ENCODE data around the gene VPS11.

VPS11 gene

GRCh38 chr11:119106564-119107537 is 39.2 kb downstream of the VPS11 start, which contains the start of gene C2CD2L:
Gene C2CD2L (plus strand): TSS chr11:119107344. CDS start chr11:119107742, 398 bp downstream.
- DNase-seq, result peak; percentile 90

- no peak for DNase-seq
These were observed 40.0 kb downstream of the VPS11 start for GRCh38 chr11:119107538-119108145.

- DNase-seq, result peak; percentile 41
These were observed 40.7 kb downstream of the VPS11 start for GRCh38 chr11:119108146-119108856.

DNA sequence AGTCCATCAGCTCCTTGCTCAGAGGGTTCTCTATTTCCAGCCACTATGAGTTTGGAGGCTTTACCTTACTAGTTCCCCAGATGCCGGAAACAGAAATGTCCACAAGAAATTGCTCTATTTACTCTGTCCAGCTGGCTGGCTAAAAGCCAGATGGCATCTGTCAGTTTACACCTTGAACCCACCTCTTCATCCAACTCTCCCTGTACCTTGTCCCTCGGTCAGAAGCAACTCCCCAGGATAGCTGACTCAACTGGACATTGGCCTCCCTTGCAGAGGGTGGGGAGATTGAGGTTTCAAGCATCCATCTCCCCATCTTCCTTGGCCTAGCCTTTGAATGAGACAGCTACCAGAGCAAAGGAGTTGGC is 41.2 kb downstream of the VPS11 start:
- DNase-seq, result no peak

GRCh38 chr11:119109843-119110242 is 42.2 kb downstream of the VPS11 start:
- no peak for DNase-seq

GRCh38 chr11:119110439-119110838 is 42.8 kb downstream of the VPS11 start:
- DNase-seq, result no peak

GRCh38 chr11:119111361-119111925 is 43.8 kb downstream of the VPS11 start:
- DNase-seq, result no peak

- no peak for DNase-seq
These were observed 44.8 kb downstream of the VPS11 start for GRCh38 chr11:119112314-119113020.

DNA sequence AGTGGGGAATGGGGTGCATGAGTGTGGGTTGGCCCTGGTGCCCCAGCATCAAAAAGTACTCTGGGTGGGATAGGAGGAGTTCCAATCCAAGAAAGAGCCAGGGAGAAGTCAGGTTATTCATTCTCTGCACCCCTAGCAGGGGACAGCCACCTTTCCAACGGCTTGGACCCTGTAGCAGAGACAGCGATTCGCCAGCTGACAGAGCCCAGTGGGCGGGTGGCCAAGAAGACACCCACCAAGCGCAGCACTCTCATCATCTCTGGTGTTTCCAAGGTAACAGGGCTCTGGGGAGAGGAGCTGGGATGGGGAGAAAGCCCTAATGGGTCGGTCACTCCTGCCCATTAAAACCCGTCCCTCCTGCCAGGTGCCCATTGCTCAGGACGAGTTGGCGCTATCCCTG is 46.1 kb downstream of the VPS11 start:
- no peak for DNase-seq

- DNase-seq, result no peak
These were observed 46.7 kb downstream of the VPS11 start for GRCh38 chr11:119114351-119114750.

DNA sequence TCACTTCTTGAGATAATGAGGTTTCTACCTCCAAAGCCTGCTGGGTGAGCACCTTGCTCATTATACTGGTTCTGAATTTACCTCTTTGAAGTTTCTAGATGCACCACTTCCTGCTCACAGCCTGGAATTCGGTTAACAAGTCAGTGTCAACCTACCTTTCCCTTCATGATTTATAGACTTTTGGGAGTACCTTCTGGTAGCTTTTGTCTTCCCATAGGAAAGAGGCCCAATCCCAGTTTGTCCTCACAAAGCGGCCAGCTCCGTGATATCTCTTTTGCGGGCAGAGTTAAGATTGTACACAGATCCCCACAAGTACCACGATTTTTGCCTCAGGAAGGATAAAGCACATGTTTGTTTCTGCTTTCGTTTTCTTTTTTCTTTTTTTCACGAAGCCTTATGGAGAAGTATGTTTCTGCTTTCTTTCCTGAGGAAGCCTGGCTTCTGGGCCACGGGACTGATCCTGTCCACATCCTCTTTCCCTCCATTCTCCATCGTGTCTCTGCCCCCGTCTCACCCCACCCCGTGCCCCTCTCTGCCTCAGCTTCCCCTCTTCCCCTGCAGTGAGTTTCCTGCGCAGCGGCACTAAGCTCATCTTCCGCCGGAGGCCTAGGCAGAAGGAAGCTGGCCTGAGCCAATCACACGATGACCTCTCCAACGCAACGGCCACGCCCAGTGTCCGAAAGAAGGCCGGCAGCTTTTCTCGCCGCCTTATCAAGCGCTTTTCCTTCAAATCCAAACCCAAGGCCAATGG is 48.0 kb downstream of the VPS11 start:
- no peak for DNase-seq

DNA sequence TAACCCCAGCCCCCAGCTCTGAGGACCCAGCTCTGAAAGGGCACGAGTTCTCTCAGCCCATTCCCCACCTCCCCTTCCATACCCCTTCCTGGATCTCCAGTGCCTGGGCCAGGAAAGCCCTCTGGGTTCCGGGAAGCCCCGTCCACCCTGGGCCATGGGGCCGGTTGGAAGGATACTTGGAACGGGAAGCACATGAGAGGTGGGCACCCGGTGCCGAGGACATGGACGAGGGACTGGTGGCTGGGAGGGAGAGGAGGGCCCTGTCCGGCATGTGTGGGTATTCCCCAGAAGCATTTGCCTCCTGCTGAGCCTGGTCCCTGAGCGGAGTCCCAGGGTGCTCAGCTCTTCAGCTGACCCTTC is 48.6 kb downstream of the VPS11 start:
- DNase-seq, result no peak

DNA sequence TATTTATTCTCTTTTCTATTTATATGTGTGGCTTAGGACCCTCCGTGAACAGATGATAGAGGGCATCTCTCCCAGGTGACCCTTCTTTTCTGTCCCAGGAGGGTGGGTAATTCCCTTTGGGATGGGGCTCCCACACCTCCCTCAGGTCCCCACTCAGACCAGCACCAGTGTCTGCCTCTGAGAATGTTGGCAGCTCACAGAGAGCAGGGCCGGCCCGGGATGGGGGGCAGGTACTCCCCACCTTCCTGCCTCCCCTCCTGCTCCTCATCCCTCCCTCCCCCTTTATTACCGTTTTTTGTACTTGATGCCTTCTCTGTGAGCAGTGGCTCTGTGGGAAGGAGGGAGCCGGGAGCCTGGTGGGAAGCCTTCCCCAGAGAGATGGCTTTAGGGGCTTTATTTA is 49.0 kb downstream of the VPS11 start:
- no peak for DNase-seq

DNA sequence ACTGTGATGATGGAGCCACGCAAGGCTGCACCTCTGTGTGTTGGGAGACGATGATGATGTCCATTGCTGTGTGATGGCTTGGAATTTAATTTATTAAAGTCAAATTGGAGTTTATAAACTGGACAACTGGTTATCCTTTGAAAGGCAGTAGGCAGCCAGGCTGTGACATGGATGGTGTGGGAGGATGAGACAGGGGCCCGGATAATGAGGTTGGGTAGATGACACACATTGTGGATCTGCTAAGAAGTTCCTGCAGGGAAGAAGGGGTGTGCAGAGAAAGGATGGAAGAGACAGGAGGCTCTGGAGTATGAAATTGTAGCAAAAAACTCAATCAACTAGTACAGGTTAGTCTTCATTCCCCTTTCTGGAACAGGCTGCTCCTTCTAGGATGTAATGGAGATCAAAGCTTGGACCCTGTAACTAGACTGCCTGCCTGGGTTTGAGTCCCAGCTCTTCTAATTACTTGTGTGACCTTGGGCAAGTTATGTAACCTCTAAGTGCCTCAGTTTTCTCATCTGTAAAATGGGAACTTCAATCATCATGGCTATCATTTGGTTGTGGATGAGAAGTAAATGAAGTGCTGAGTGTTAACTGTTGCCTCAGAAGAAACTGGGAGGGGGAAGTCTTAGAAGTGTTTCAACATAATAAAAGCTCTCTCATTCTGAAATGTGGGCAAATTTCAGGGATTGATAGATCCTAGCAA is 49.5 kb downstream of the VPS11 start:
- DNase-seq, result no peak

GRCh38 chr11:119118227-119118626 is 50.6 kb downstream of the VPS11 start:
- no peak for DNase-seq

- DNase-seq, result no peak
These were observed 51.3 kb downstream of the VPS11 start for GRCh38 chr11:119118946-119119345.

DNA sequence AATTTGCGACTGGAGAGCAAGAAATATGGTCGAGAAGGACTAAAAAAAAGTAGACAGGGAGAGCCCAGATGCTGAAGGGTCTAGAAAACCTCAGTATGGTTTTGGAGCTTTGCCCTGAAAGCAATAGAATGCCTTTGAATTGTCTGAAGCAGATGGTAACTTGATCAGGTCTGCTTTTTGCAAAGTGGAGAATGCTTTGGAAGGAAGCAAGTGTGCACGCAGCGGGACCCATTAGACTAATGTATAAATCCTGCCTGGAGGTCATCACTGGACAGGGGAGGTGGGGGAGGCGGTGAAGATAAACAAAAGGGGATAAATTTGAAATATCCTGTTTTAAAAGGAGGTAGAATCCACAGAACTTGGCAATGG is 53.0 kb downstream of the VPS11 start:
- no peak for DNase-seq

- peak; percentile 99 for DNase-seq
These were observed 53.6 kb downstream of the VPS11 start, which contains the start of gene HINFP for GRCh38 chr11:119121008-119121810. Gene HINFP (plus strand): TSS chr11:119121580. CDS start chr11:119126945, 5,365 bp downstream.

GRCh38 chr11:119121811-119122124 is 54.1 kb downstream of the VPS11 start:
- no peak for DNase-seq

DNA sequence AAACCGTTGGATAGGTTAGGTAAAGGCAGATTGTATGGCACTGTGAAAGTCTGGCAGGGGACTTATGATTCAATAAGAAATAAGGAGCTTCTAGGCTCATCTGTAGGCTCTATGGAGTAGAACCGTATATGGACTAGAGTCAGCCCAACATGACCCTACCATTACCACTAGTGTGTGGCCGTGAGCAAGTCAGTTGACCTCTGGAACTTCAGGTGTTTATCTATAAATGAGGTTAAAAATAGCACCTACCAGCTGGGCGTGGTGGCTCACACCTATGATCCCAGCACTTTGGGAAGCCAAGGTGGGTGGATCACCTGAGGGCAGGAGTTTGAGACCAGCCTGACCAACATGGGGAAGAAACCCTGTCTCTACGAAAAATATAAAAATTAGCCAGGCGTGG is 58.2 kb downstream of the VPS11 start:
- no peak for DNase-seq

Data from NCI-H774 (cell line).